Activated CD8-positive, alpha-beta memory T cell treated with anti-CD3 and anti-CD28 coated beads, Interleukin-2, amount 50 U/mL, for 1 hour (primary cell): ENCODE measurements around the gene SH3GL1.

Experiments
- DNase-seq: peaks from one replicate; pipeline ENCODE4 v3.0.0-alpha.2; 2020; ENCODE audit errors: extremely low read depth

SH3GL1 gene

GRCh38 chr19:4313847-4314490 is 86.4 kb downstream of the SH3GL1 start:
- no peak for DNase-seq
